Superior temporal gyrus (tissue), 1 donor: ENCODE measurements around the gene POLR3B.
"Not testable (repeated sequence)": the region's sequence is repeated elsewhere in the genome, so short reads cannot be mapped to it uniquely, and the experiment has no call there.

Experiments
- DNase-seq: peaks from one replicate; pipeline ENCODE4 v3.0.0-alpha.2; 2016; ENCODE audit errors: extremely low spot score

POLR3B gene

DNA sequence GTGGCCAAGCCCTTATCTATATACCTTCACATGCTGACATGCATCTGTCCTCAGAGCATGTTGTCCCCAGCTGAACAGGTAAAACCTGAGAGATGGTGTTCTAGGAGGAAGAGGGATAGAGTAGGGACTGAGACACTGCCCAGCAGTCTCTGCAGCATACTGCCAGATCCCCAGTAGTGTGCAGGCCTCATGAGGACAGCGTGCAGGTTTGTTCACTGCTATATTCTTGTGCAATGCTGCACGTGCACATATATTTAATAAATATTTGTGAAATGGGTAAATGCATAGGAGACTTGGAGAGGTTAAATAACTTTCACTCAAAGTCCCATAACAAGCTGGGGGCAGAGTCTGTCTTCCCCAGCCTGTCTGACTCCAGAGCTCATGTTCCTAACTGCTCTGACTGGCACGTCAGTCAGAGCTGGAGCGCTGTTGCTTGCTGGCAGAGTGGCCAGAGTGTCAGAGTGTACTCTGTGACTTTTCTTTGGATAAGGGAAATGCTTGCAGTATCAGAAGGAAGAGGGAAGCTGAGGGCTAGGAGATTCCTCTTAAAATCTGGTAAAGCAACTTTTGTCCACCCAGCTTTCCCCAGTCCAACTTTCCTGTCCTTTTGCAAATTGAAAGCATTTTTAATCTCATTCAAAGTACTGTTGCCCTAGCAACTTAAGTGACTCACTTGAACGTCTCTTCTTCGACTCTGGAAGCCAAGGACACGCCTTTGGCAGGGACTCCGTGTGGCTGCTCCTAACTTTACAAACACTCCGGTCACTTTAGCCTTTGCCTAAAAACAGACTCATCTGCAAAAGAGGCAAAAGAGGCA, 14.9 kb upstream of the POLR3B start:
- DNase-seq = peak; percentile 33

DNA sequence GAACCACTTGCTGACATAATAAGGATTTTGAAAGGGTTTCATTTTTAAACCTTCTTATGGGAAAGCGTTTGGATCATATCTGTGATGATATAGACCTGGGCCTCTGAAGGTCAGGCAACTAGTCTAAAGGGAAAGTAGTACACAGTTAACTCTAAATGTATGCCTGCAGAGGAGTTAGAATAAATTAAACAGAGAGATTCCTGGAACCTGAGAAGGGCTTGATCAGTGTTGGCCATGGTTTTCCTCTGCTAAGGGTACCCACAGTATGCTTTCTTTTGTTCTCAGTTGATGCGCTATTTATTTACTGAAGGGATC, 14.4 kb upstream of the POLR3B start:
- DNase-seq = no peak

DNA sequence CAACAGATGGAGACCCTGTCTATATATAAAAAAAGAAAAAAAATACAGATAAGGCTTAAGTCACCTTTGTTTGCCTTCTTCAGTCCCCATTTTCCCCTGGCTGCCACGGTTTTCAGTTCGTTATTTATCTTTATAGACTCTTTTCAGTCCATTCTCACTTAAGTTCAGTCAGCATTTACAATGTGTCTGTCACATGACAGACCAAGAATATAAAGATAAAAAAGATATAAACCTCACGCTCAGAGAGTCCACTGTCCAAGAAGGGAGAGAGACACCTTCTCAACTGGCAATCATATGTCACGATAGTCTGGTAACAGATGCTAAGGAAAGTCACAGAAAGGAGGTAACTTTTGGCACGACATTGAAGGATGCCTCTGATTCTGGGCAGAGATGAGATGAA, 13.4 kb upstream of the POLR3B start:
- DNase-seq = no peak

DNA sequence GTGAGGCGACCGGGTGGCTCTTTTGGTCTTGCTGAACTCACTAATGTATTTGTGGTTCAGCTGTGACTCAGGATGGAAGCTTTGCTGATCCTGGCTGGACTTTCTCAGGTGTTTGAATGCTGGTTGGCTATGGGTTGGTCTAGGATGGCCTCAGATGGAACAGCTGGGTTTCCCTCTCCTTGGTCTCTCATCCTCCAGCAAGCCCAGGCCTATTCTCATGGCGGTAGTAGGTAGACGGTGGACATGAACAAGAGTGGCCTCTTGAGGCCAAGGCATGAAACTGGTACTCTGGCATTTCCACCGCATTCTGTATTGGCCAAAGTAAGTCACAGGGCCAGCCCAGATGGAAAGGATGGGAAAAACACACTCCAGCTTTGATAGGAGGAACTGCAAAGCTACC, 11.8 kb upstream of the POLR3B start:
- DNase-seq = peak; percentile 75

DNA sequence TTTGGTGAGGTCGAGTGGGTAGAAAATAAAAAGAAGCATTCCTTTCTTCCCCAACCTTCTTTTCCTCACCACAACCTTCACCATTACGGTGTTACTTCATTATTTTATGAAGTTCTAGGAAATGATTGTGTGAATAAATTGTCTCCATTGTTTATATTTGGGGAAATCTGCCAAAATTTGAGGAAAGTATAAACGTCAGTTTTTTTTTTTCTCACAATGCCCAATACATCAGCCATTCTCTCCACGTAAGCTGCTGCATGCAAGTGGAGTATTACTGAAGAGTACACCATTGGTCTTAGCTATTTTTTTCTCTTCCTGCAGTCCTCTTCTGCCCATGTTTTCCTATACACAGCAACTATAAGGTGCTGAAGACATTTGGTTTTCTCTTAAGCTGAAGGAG, 9.1 kb upstream of the POLR3B start:
- DNase-seq = no peak

DNA sequence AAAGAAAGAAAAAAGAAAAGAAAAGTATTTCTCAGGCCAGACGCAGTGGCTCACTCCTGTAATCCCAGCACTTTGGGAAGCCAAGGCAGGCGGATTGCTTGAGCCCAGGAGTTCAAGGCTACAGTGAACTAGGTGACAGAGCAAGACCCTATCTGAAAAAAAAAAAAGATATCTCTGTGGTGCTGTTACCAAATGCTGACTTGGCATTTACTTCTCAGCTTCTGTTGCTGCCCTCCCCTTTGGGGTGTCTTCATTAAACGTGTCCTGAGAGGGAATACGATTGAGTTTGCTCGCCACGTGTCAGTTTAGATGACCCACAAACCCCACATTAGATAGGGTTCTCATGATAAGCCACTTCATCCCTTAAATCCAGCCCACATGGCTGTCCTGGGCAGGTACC, 4.4 kb upstream of the POLR3B start:
- DNase-seq = no peak

DNA sequence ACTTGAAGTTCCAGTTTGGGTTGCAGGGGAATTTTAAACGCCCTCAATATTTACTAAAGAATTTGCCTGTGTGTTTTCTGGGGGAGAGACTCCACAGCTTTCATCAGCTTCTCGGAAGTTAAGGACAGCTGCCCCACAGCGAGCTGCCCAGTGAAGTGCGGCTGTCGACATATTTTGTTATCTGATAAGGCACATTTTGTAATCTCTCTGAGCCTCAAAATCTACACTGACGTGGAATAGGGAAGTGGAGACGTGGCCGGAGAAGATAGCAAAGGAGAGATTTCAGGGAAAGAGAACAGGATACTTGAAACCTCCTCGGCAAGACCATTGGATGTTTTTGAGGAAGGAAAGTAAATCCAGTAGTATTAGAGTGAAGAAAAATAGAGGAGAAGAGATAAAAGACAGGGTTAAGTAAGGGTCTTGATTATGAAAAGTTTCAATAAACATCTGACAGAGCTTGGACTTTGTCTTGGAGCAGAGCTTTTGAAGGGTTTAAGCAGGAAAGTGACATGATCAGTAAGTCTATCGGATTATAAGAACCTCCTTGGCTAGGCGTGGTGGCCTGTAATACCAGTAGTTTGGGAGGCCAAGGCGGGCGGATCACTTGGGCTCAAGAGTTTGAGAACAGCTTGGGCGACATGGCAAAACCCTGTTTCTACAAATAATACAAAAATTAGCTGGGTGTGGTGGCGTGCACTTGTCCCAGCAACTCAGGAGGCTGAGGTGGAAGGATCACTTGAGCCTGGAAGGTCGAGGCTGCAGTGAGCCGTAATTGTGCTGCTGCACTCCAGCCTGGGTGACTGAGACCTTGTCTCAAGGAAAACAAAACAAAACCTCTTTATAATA, 1.1 kb downstream of the POLR3B start:
- no peak for DNase-seq

DNA sequence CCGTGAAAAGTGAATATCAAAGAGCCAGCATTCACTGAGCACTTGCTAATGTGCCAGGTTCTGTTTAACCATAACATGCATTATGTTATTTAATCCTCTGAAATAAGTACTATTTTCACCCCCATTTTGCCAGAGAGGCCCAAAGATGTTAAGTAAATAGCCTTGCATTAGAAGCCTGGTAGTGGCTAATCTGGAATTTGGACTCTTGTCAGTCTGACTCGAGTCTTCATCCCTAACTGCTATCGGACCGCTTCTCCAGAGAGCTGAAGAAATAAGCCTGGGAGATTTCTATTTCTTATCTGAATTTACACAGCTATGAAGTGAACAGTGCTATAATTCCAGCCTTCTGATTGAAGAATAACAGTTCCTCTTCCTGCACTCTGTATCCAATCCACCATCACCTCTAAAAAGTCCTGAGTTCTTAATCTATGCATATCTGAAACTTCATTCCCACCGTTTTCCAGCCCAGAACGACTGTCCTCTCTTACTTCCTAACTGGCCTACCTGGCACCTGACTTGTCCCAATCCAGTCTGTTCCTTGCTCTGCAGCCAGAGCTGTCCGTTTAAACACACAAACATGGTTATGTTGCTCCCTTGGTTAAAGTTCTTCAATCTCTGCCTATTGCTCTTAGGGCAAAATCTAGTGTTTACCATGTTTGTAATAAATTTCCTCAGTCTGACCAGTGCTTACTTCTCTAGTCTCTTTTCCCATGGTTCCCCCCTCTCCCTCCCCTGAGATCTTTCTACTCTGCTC, 2.3 kb downstream of the POLR3B start:
- DNase-seq = no peak

DNA sequence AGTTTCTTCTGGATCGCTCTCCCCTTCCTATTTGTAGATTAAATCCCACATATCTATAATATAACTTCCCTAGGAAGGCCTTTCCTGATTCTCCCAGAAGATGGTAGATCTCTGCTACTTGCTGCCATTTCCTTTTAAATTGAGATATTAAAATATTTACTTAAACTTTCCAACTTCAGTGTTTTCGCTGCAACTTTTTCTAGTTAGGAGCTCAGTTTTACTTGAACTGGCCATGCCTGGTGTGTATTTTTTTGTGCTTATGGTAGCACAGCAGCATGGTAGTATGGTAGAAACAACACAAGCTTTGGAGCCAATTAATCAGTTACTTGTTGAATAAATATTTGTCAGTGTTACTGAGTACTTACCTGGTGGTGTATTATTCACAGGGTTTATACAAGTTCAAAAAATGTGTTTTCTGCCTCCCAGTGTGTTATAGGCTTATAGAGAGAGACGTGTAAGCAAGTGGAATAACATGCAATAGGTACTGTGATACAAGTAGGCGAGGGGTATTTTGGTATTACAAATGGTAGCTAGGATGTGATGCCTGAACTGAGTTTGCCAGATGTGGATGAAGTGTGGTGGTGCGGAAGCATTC, 2.9 kb downstream of the POLR3B start:
- DNase-seq = no peak

DNA sequence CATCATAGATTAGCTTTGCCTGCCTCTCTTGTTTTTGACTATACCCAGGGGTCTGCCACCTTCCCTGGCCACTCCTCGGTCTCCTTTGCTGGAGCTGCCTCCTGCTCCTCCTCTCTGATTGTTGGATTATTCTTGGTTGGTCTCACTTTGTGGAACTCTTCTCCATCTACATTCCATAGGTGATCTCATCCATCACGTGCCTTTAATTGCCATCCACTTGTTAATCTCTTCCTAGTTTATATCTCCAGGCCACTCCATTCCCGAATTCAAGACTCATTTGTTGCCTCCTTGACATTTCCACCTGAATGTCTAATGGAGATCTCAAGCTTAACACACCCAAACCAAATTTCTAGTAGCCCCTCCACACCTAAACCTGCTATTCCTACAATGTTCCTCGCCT, 5.4 kb downstream of the POLR3B start:
- DNase-seq = no peak

DNA sequence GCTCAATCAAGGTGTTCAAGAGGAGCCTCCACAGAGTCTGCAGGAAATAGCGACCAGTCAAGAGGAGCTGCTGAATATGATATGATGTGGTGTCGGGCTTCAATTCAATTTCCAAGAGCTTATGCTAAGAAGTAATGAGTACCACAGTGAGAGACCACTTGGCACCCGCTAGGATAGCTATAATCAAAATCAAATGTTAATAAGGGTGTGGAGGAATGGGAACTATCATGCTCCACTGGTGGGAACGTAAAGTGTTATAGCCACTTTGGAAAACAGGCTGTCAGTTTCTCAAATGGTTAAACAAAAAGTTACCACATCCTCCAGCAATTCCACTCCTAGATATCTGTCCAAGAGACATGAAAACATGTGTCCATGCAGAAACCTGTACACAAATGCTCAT, 6.7 kb downstream of the POLR3B start:
- DNase-seq = no peak

DNA sequence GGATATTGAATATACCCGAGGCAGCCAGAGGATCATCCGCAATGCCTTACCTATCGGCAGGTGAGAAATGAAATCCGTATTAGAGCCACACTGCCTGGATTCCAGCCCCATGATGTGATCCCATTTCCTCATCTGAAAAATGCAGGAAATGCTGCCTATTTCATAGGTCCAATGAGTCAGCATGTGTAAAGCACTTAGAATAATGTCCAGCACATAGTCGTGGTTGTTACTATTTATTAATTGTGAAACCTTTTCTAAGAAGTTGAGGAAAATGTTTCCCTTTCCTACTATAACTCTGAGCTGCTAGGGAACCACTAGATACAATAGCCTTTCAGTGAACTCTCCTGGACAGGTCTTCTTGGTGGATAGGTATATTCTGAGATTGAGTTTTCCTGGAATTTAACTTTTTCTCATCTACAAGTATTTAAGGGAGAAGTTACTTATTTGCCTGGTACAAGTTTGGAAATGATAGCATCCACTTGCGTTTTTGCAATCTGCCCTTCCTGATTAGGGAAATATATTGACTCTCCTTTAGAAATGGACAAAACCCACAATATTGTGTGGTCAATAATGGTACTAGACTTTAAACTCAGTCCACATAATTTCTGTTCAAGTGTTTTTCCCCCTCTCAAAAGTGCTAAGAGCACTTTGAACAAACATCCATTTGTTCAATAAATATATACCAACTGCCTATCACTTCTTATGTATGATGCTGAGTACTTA, 12.2 kb downstream of the POLR3B start:
- DNase-seq = no peak

DNA sequence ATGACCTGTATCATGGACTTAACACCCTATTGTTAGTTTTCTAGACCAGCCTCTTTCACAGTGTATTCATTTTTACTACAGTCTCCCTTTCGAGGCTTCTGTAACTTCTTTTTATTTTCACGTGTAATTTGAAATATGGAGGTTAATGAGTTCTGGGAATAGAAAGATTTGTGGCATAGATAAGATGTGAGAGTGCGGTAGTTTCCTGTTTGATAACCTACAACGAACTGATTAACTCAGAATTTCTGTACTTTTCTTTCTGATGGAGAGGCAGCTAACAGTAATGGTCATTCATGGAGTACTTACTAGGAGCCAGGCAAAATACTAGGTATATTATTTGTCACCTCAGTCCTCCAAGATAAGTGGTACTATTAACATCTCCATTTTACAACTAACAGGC, 21.2 kb downstream of the POLR3B start:
- no peak for DNase-seq

DNA sequence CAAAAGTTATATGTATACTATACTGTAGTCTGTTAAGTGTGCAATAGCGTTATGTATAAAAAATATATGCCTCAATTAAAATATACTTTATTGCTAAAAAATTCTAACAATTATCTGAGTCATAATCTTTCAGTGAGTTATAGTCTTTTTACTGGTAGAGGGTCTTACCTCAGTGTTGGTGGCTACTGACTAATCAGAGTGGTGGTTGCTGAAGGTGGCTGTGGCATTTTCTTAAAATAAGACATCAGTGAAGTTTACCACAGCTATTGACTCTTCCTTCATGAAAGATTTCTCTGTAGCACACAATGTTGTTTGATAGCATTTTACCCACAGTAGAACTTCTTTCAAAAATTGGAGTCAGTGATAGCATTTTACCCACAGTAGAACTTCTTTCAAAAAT, 23.4 kb downstream of the POLR3B start:
- no peak for DNase-seq

DNA sequence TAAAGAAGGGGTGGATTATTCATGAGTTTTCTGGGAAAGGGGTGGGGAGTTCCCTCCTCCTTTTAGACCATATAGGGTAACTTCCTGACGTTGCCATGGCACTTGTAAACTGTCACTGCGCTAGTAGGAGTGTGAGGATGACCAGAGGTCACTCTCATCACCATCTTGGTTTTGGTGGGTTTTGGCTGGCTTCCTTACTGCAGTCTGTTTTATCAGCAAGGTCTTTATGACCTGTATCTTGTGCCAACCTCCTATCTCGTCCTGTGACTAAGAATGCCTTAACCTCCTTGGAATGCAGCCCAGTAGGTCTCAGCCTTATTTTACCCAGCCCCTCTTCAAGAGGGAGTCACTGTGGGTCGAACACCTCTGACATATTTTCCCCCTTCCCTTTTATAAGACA, 24.3 kb downstream of the POLR3B start:
- not testable (repeated sequence) for DNase-seq

DNA sequence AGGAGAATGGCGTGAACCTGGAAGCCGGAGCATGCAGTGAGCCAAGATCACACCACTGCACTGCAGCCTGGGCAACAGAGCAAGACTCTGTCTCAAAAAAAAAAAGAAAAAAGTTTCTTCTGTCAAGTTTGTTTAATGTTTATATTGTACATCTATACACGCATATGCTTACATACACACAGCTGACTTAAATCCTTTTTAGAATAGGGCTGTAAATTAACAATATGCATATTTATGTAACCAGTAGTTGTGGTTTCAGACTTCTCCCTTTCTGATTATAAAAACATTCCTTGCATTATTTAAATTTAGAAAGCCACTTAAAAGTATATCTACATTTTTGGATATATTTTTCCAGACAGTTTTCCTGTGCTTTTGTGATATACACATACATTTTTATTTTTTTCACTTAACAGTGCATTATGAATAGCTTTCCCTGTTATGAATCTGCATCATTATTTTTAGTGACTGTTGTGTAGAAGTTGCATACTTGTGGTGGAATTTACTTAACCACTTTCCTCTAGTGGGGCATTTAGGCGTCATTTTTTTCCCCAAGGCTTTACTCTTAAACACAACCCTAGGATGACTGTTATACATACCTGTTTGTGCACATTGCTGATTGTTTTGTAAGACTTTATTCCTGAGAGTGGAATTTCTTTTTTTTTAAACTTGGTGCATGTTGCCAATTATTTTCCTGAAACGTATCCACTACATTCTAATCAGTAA, 29.4 kb downstream of the POLR3B start:
- no peak for DNase-seq

DNA sequence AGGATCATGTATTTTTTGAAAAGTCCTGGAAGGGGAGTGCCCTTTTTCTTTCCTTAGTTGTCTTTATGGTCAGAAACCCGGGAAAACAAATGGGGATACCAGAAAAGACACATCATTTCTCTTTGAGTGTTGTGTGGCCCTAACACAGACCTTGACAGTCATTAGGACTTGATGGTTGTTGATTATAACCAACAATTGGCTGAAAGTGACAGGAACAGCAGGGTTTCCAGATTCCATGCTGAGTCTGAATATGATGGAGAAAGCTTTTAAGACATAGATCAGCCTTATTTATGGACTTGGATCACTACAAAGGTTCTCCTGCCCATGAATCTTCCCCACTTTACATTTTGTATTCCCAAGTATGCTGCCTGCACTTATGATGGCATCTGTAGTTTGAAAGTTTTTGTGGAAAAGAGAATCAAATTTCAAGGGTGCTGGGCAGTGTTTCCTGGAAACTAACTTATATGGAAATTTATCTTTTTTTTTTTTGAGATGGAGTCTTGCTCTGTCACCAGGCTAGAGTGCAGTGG, 30.4 kb downstream of the POLR3B start:
- no peak for DNase-seq

DNA sequence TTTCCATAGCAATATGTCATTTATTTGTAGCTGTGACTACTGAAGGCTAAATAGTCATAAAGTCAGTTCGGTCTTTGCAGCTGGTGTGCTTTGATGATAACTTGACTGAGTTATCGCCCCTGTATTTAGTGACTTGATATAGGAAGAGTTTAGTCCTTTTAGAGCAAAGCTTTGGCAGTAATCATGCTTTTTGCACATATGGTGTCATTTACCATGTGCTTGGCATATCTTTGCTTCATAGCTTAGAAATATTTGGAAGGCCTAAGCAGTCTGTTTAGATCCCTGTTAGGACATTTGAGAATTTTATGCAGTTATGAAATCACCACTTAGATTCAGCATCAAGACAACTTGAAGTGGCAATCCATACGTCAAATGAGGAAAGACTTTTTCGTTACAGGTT, 31.6 kb downstream of the POLR3B start:
- no peak for DNase-seq

DNA sequence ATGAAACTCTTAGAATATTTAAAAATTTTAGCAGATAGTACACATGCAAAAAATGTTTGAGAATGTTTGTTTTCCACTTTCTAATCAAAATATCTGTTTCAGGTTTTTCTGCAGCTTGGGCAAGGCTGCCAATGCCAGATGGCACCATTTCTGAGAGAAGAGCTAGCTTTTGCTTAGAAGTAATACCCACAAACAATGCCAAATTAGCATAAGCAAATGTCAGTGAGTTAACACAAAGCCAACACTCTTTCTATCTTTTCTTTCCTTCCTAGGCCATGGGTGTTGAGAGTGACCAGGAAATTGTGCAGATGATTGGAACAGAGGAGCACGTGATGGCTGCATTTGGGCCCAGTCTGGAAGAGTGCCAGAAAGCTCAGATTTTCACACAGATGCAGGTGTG, 35.2 kb downstream of the POLR3B start:
- no peak for DNase-seq

DNA sequence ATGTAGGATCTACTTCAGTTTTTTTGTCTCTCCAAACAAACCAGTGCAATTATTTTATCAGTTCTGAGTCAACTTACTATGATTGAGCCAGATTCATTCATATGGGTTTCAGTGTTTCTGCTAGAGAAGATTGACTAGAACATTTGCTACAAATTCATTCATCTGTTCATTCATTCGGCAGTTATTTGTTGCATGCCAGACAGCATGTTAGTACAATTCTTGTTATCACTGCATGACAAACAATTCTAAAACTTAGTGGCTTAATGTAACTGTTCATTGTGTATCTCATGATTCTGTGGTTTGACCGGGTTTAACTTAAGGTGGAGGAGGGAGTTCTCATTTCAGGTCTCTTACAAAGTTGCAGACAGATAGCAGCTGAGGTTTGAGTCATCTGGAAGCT, 52.3 kb downstream of the POLR3B start:
- no peak for DNase-seq

DNA sequence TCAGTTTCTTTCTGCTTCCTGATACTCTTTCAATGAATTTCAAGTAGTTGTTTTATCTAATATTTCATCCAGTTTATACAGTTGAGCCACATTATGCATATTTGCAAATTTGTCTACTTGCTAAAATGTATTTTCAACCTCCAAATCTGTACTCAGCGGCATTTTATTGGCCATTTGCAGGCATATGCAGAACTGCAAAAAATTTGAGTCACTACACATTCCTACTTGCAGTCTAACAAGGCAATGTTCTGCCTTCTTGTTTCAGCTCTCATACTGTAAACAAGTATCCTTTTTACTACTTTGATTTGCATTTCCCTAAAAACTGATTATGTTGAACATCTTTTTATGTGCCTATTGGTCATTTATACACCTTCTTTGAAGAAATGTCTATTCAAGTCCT, 55.0 kb downstream of the POLR3B start:
- no peak for DNase-seq
